Measurements from ENCODE around the gene HOXA7.
A peak's percentile ranks its signal among the peaks of the same experiment; 100 is the strongest.

The HOXA7 gene

DNA sequence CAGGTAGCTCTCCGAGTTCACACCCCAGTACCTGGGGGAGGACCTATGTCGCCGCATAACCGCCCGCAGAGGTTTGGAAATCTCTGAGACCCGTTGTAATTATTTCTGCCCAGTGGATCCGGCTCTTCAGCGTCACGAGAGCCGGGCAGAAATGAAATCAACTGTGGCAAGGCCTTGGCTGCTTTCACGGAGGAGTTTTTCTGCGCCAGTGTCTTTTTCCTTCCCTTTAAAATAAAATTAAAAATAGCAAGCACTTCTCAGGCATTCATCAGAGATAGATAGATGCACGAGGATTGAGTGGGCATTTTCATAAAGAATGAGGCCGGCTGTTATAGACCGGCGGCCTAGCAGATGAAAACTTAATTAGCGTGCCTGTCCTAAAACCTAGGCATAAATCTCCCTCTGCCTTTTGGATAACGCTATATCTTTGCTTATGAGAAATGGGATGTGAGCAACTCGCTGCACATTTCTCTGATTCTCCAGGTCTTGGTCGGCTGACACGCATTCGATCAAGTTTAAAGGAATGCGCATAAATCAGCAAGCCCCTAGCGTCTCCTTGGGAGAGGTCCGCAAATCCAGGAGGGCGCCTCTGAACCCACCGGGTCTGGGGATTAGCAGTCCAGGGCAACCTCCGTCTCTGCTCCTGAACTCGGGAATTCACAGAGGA, 37.0 kb upstream of the HOXA7 start:
- H3K27ac ChIP-seq (ENCODE audit: low read depth, low read length), result no peak overlapping the region
- peaks cover 37 to 89% (median 78%) of the 10 kb centered on the region in 5 donors for H3K27me3 ChIP-seq (ENCODE audit: control insufficient read depth in 5 of 5, insufficient read depth in 4 of 5, low read length in 5 of 5)
- no peaks in the 10 kb centered on the region for H3K36me3 ChIP-seq (ENCODE audit: control insufficient read depth in 5 of 5, insufficient read depth in 5 of 5, low read length in 5 of 5)
- no peak overlapping the region for H3K9ac ChIP-seq (ENCODE audit: low read length in 5 of 5)
- peaks cover 2 to 38% (median 27%) of the 10 kb centered on the region in 5 donors for H3K4me1 ChIP-seq (ENCODE audit: control insufficient read depth in 5 of 5, insufficient read depth in 5 of 5, low read length in 5 of 5)
- peak overlapping the region in 4 of 5 donors; percentile 19 to 61 (median 54) for H3K4me3 ChIP-seq (ENCODE audit: low read depth in 1 of 5, low read length in 5 of 5)
- no peaks in the 10 kb centered on the region for H3K9me3 ChIP-seq (ENCODE audit: control insufficient read depth in 5 of 5, low read length in 5 of 5)

DNA sequence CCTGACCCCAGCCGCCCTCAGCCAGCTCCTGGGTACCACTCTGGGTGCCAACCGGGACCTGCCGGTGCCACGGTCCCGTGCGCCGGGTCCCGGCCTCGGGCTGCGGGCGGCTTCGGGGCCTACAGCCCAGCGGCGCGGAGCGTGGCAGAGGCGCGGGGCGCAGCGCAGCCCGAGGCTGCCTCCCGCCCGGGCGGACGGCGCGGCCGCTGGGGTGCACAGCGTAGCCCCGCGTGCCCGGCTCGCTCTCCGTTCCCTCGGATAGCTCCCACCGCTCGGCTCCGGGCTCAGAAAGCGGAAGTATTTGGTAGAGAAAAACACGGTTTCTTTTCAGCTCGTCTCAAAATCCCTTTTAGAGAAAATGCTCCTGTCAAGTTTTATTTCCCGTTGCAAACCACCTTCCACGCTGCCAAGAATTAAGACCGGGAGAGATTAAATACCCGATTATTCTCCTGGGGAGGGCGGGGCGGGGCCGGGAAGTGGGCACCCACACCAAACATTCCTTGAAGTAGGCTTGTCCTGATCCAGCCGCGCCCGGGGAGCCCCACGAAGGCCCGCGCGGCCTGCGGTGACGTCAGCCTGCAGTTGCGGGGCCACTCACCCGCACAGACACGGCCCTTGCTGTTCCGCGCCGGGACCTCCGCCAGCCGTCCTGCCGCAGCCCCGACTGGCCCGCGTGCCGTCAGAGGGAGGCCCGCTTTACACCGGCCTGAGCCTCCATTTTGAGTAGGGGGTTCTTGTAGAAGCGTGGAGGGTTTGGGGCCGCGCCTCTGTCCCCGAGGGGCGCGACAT, 36.3 kb upstream of the HOXA7 start:
- Histone ChIP-seq H3K9ac (ENCODE audit: low read length in 5 of 5) (peak overlapping the region in 2 of 5 donors; percentile 22 to 56), H3K27me3 (ENCODE audit: control insufficient read depth in 5 of 5, insufficient read depth in 4 of 5, low read length in 5 of 5) (peaks cover 29 to 88% (median 78%) of the 10 kb centered on the region in 5 donors), H3K36me3 (ENCODE audit: control insufficient read depth in 5 of 5, insufficient read depth in 5 of 5, low read length in 5 of 5) (no peaks in the 10 kb centered on the region), H3K9me3 (ENCODE audit: control insufficient read depth in 5 of 5, low read length in 5 of 5) (no peaks in the 10 kb centered on the region), H3K27ac (ENCODE audit: low read depth, low read length) (no peak overlapping the region), H3K4me1 (ENCODE audit: control insufficient read depth in 5 of 5, insufficient read depth in 5 of 5, low read length in 5 of 5) (peaks cover 2 to 43% (median 32%) of the 10 kb centered on the region in 5 donors), H3K4me3 (ENCODE audit: low read depth in 1 of 5, low read length in 5 of 5) (peak overlapping the region in 4 of 5 donors; percentile 19 to 61 (median 54))

- no peaks in the 10 kb centered on the region for H3K36me3 ChIP-seq (ENCODE audit: control insufficient read depth in 5 of 5, insufficient read depth in 5 of 5, low read length in 5 of 5)
- H3K4me1 ChIP-seq (ENCODE audit: control insufficient read depth in 5 of 5, insufficient read depth in 5 of 5, low read length in 5 of 5), result peaks cover 2 to 46% (median 33%) of the 10 kb centered on the region in 5 donors
- peak overlapping the region in 3 of 5 donors; percentile 19 to 61 (median 38) for H3K4me3 ChIP-seq (ENCODE audit: low read depth in 1 of 5, low read length in 5 of 5)
- no peaks in the 10 kb centered on the region for H3K9me3 ChIP-seq (ENCODE audit: control insufficient read depth in 5 of 5, low read length in 5 of 5)
- H3K9ac ChIP-seq (ENCODE audit: low read length in 5 of 5), result no peak overlapping the region
- peaks cover 28 to 88% (median 78%) of the 10 kb centered on the region in 5 donors for H3K27me3 ChIP-seq (ENCODE audit: control insufficient read depth in 5 of 5, insufficient read depth in 4 of 5, low read length in 5 of 5)
- H3K27ac ChIP-seq (ENCODE audit: low read depth, low read length), result no peak overlapping the region
These were observed 35.5 kb upstream of the HOXA7 start for GRCh38 chr7:27191833-27192545.

DNA sequence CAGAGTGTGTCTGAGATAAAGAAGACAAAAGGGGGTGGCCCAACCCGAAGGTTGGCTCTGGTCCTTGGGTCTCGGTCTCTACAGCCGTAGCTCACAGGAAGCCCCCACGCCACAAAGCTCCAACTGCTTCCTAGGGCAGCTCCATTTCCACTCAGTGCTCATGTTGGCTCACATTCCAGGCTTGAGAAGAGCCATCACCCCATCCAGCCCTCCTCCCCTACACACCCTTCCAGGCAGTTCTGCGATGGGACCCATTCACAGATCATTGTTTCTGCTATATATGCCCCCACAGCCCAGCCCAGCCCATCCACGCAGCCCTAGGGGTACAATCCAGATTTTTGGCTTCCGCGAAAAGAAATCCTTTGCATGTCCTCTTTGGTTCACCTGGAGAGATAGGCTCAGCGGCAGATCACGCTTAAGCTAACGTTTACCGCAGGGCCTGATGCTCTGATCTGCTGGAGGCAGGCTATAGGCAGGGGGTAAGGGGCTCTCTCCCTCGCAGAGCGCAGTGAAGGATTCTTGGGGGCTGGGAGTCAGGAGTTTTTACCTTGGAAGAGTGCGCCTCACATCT, 34.8 kb upstream of the HOXA7 start:
- Histone ChIP-seq H3K27ac (ENCODE audit: low read depth, low read length) (no peak overlapping the region), H3K9ac (ENCODE audit: low read length in 5 of 5) (no peak overlapping the region), H3K4me3 (ENCODE audit: low read depth in 1 of 5, low read length in 5 of 5) (no peak overlapping the region)

GRCh38 chr7:27189997-27190748, 33.7 kb upstream of the HOXA7 start:
- H3K9ac ChIP-seq (ENCODE audit: low read length in 5 of 5), result no peak overlapping the region
- H3K27ac ChIP-seq (ENCODE audit: low read depth, low read length), result no peak overlapping the region
- peaks cover 23 to 83% (median 80%) of the 10 kb centered on the region in 5 donors for H3K27me3 ChIP-seq (ENCODE audit: control insufficient read depth in 5 of 5, insufficient read depth in 4 of 5, low read length in 5 of 5)
- H3K36me3 ChIP-seq (ENCODE audit: control insufficient read depth in 5 of 5, insufficient read depth in 5 of 5, low read length in 5 of 5), result no peaks in the 10 kb centered on the region
- no peaks in the 10 kb centered on the region for H3K9me3 ChIP-seq (ENCODE audit: control insufficient read depth in 5 of 5, low read length in 5 of 5)
- no peak overlapping the region for H3K4me3 ChIP-seq (ENCODE audit: low read depth in 1 of 5, low read length in 5 of 5)
- H3K4me1 ChIP-seq (ENCODE audit: control insufficient read depth in 5 of 5, insufficient read depth in 5 of 5, low read length in 5 of 5), result peaks cover 0 to 54% (median 40%) of the 10 kb centered on the region in 5 donors

More for the DNA sequence above, 34.8 kb upstream of the HOXA7 start:
- Histone ChIP-seq H3K4me1 (ENCODE audit: control insufficient read depth in 5 of 5, insufficient read depth in 5 of 5, low read length in 5 of 5) (peaks cover under 1 to 44% (median 32%) of the 10 kb centered on the region in 5 donors), H3K9me3 (ENCODE audit: control insufficient read depth in 5 of 5, low read length in 5 of 5) (no peaks in the 10 kb centered on the region), H3K36me3 (ENCODE audit: control insufficient read depth in 5 of 5, insufficient read depth in 5 of 5, low read length in 5 of 5) (no peaks in the 10 kb centered on the region), H3K27me3 (ENCODE audit: control insufficient read depth in 5 of 5, insufficient read depth in 4 of 5, low read length in 5 of 5) (peaks cover 29 to 81% (median 78%) of the 10 kb centered on the region in 5 donors)

GRCh38 chr7:27189295-27189996, 33.0 kb upstream of the HOXA7 start:
- Histone ChIP-seq H3K36me3 (ENCODE audit: control insufficient read depth in 5 of 5, insufficient read depth in 5 of 5, low read length in 5 of 5) (no peaks in the 10 kb centered on the region), H3K27me3 (ENCODE audit: control insufficient read depth in 5 of 5, insufficient read depth in 4 of 5, low read length in 5 of 5) (peaks cover 17 to 82% (median 81%) of the 10 kb centered on the region in 5 donors), H3K9me3 (ENCODE audit: control insufficient read depth in 5 of 5, low read length in 5 of 5) (no peaks in the 10 kb centered on the region), H3K27ac (ENCODE audit: low read depth, low read length) (no peak overlapping the region), H3K4me1 (ENCODE audit: control insufficient read depth in 5 of 5, insufficient read depth in 5 of 5, low read length in 5 of 5) (peaks cover 0 to 61% (median 47%) of the 10 kb centered on the region in 5 donors), H3K9ac (ENCODE audit: low read length in 5 of 5) (no peak overlapping the region), H3K4me3 (ENCODE audit: low read depth in 1 of 5, low read length in 5 of 5) (peak overlapping the region in 3 of 5 donors; percentile 25 to 51 (median 40))

GRCh38 chr7:27188386-27189294, 32.2 kb upstream of the HOXA7 start:
- Histone ChIP-seq H3K36me3 (ENCODE audit: control insufficient read depth in 5 of 5, insufficient read depth in 5 of 5, low read length in 5 of 5) (no peaks in the 10 kb centered on the region), H3K4me3 (ENCODE audit: low read depth in 1 of 5, low read length in 5 of 5) (peak overlapping the region; percentile 4 to 51 (median 36)), H3K27me3 (ENCODE audit: control insufficient read depth in 5 of 5, insufficient read depth in 4 of 5, low read length in 5 of 5) (peaks cover 13 to 75% (median 73%) of the 10 kb centered on the region in 5 donors), H3K9me3 (ENCODE audit: control insufficient read depth in 5 of 5, low read length in 5 of 5) (no peaks in the 10 kb centered on the region), H3K9ac (ENCODE audit: low read length in 5 of 5) (peak overlapping the region in 1 of 5 donors; percentile 7), H3K4me1 (ENCODE audit: control insufficient read depth in 5 of 5, insufficient read depth in 5 of 5, low read length in 5 of 5) (peaks cover 0 to 66% (median 53%) of the 10 kb centered on the region in 5 donors), H3K27ac (ENCODE audit: low read depth, low read length) (no peak overlapping the region)

All from subcutaneous abdominal adipose tissue (tissue), 5 donors.